IMR-90 (cell line): ENCODE measurements around the gene TNRC6B. TPM values are rescaled to one million over a fixed set of nuclear protein-coding genes. Genes with fewer than 3 reads are reported as not detected.

Experiments used
- ATAC-seq: fragments of 200-7000 bp; cut with Tn5 transposase; 2 replicates; pipeline ENCODE4 v1.9.1; 2020; ENCODE audit warnings: low read depth, mild to moderate bottlenecking, moderate library complexity
- BruUV-seq: library from RNA; stranded (reverse); fragments of 400-500 nt; replicated peaks from 2 replicates; lab custom pipeline; 2021; lab: Mats Ljungman, UMichigan
- CTCF ChIA-PET: fragments of 300-600 bp; formaldehyde crosslinking; extraction: SDS; loops from one replicate; lab custom pipeline; 2021; ENCODE audit warnings: antibody characterized with exemption; lab: Yijun Ruan, JAX
- POLR2A ChIA-PET: fragments of 300-600 bp; sonication (Branson Sonifier 250); formaldehyde crosslinking; loops from one replicate; lab custom pipeline; 2022; ENCODE audit warnings: antibody characterized with exemption; ENCODE audit not compliant: unreplicated experiment; lab: Charles Lee
- DNase-seq: peaks from one replicate; pipeline ENCODE4 v3.0.0; 2013
- H2AFZ ChIP-seq: replicated peaks from 2 replicates; pipeline ENCODE3; 2013; ENCODE audit warnings: low read length, mild to moderate bottlenecking; ENCODE audit not compliant: poor library complexity
- H2AK5ac ChIP-seq: 2 replicates; pipeline ENCODE4 v1.6.1; 2013; ENCODE audit warnings: low read depth, low read length, inconsistent platforms
- H2AK9ac ChIP-seq: replicated peaks from 2 replicates; pipeline ENCODE3; 2013; ENCODE audit warnings: mild to moderate bottlenecking, low read depth, low read length, moderate library complexity; ENCODE audit not compliant: poor library complexity
- H2BK120ac ChIP-seq: 2 replicates; pipeline ENCODE4 v1.6.1; 2013; ENCODE audit warnings: low read depth, low read length, inconsistent platforms
- H2BK15ac ChIP-seq: 3 replicates; pipeline ENCODE4 v1.6.1; 2013; ENCODE audit warnings: low read depth, low read length, inconsistent platforms
- H2BK20ac ChIP-seq: 2 replicates; pipeline ENCODE4 v1.6.1; 2013; ENCODE audit warnings: low read depth, mild to moderate bottlenecking, inconsistent platforms, low read length, moderate library complexity
- H2BK5ac ChIP-seq: 2 replicates; pipeline ENCODE4 v1.6.1; 2013; ENCODE audit warnings: mild to moderate bottlenecking, low read depth, low read length, inconsistent platforms; ENCODE audit not compliant: poor library complexity, severe bottlenecking
- H3K14ac ChIP-seq: replicated peaks from 2 replicates; pipeline ENCODE4 v1.6.1; 2013; ENCODE audit warnings: low read depth, low read length, inconsistent platforms
- H3K18ac ChIP-seq: 2 replicates; pipeline ENCODE4 v1.6.1; 2013; ENCODE audit warnings: low read depth, low read length, control low read depth
- H3K23ac ChIP-seq: 2 replicates; pipeline ENCODE4 v1.6.1; 2013; ENCODE audit warnings: low read depth, low read length, inconsistent platforms
- H3K27ac ChIP-seq: 2 replicates; pipeline ENCODE4 v1.5.1; 2013; ENCODE audit warnings: mild to moderate bottlenecking, control low read depth, low read length; ENCODE audit not compliant: insufficient read depth
- H3K27me3 ChIP-seq: 2 replicates; pipeline ENCODE4 v1.6.1; 2013; ENCODE audit warnings: low read length; ENCODE audit not compliant: control insufficient read depth, insufficient read depth
- H3K36me3 ChIP-seq: 2 replicates; pipeline ENCODE4 v1.6.1; 2013; ENCODE audit warnings: low read length, mixed read lengths; ENCODE audit not compliant: control insufficient read depth, insufficient read depth
- H3K4ac ChIP-seq: 2 replicates; pipeline ENCODE4 v1.6.1; 2013; ENCODE audit warnings: low read depth, low read length, inconsistent platforms
- H3K4me1 ChIP-seq: 2 replicates; pipeline ENCODE4 v1.6.1; 2013; ENCODE audit warnings: low read length, mixed read lengths; ENCODE audit not compliant: control insufficient read depth, insufficient read depth
- H3K4me2 ChIP-seq: 2 replicates; pipeline ENCODE4 v1.6.1; 2013; ENCODE audit warnings: low read depth, mild to moderate bottlenecking, control low read depth, low read length, moderate library complexity
- H3K4me3 ChIP-seq: 2 replicates; pipeline ENCODE4 v1.5.1; 2013; ENCODE audit warnings: low read depth, mild to moderate bottlenecking, control low read depth, low read length, moderate library complexity; ENCODE audit not compliant: insufficient read depth
- H3K56ac ChIP-seq: 2 replicates; pipeline ENCODE4 v1.6.1; 2013; ENCODE audit warnings: low read length, inconsistent platforms; ENCODE audit not compliant: insufficient read depth; ENCODE audit errors: extremely low read depth
- H3K79me1 ChIP-seq, 2 experiments: 2 replicates each; pipeline ENCODE4 v1.6.1; 2013; ENCODE audit warnings: low read length in 2 of 2, inconsistent platforms in 1 of 2, low read depth in 1 of 2
- H3K9ac ChIP-seq: 2 replicates; pipeline ENCODE4 v1.6.1; 2013; ENCODE audit warnings: low read depth, low read length, control low read depth
- H3K9me1 ChIP-seq: 2 replicates; pipeline ENCODE4 v1.6.1; 2013; ENCODE audit warnings: low read length, inconsistent platforms; ENCODE audit not compliant: insufficient read depth
- H3K9me3 ChIP-seq: 2 replicates; pipeline ENCODE4 v1.6.1; 2013; ENCODE audit warnings: low read length; ENCODE audit not compliant: control insufficient read depth, insufficient read depth
- H4K20me1 ChIP-seq: 2 replicates; pipeline ENCODE4 v1.6.1; 2013; ENCODE audit warnings: low read length, inconsistent platforms; ENCODE audit not compliant: insufficient read depth
- H4K5ac ChIP-seq: 2 replicates; pipeline ENCODE4 v1.6.1; 2013; ENCODE audit warnings: mild to moderate bottlenecking, low read depth, low read length, control low read depth
- H4K8ac ChIP-seq, 2 experiments: 2 replicates each; pipeline ENCODE4 v1.6.1; 2013; ENCODE audit warnings: low read depth in 2 of 2, low read length in 2 of 2, control low read depth in 1 of 2, inconsistent platforms in 1 of 2
- H4K91ac ChIP-seq: 2 replicates; pipeline ENCODE4 v1.6.1; 2013; ENCODE audit warnings: low read depth, low read length, inconsistent platforms; ENCODE audit not compliant: insufficient read depth
- RCOR1 ChIP-seq: IDR thresholded peaks from 2 replicates; pipeline ENCODE4 v1.6.1; 2012; ENCODE audit warnings: mild to moderate bottlenecking, low read length, improper control_type of control experiment; ENCODE audit not compliant: insufficient replicate concordance
- WGBS, 2 experiments: methylation state at CpG; one replicate each; pipeline versions ENCODE4 v1.1.5 to v1.1.7; 2013; ENCODE audit warnings: missing lambda C conversion rate in 2 of 2; ENCODE audit not compliant: insufficient read length in 1 of 2; ENCODE audit errors: extremely low coverage in 2 of 2; 5-methylcytosine and 5-hydroxymethylcytosine counted together
- dilution Hi-C: fragments of 300-500 bp; cut with HindIII; formaldehyde crosslinking; loops from one replicate; pipeline ENCODE4 v1.14.3; 2018; ENCODE audit warnings: low sequenced_read_pairs; ENCODE audit not compliant: unreplicated experiment
- in situ Hi-C: fragments of 300-500 bp; cut with MboI; formaldehyde crosslinking; loops from 3 replicates; pipeline ENCODE4 v1.14.3; 2019; ENCODE audit warnings: low sequenced_read_pairs, inconsistent platforms, mixed read lengths
- intact Hi-C: fragments of 100-400 bp; cut with micrococcal nuclease; formaldehyde crosslinking; loops from 2 replicates; pipeline ENCODE4 v1.10.0; 2022
- polyA plus RNA-seq, 3 experiments: library from polyadenylated mRNA; depleted of rRNA; stranded (reverse); fragments of >200 nt; gene quantifications; 2 replicates each; pipeline ENCODE4 v1.2.3, GENCODE V29; 2012; ENCODE audit warnings: low replicate concordance in 1 of 3
- total RNA-seq: library from RNA; depleted of rRNA; stranded (reverse); fragments of >200 nt; gene quantifications from 2 replicates; pipeline ENCODE4 v1.2.3, GENCODE V29; 2012

TNRC6B gene
- total and polyA plus RNA-seq, 2 of the 4 experiments (the other 2 are of a cell fraction) = 3.9 to 17.0 TPM

DNA sequence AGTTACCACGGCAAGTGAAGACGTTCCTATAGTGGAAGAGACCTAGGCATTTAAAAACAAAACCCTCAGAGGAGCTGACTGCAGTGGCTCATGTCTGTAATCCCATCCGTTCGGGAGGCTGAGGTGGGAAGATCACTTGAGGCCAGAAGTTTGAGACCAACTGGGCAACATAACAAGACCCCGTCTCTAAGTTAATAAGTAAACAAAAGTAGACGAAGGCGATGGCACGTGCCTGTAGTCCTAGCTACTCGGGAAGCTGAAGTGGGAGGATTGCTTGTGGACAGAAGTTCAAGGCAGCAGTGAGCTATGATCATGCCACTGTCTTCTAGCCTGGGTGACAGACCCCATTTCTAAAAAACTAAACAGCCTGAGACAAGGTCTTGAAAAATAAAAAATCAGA, 164.8 kb downstream of the TNRC6B start:
- ATAC-seq = no peak
- Histone ChIP-seq H3K4me2 (no peak overlapping the region), H2AFZ (no peak overlapping the region), H3K23ac (no peak overlapping the region), H3K27me3 (no peaks in the 10 kb centered on the region), H3K9ac (no peak overlapping the region), H2AK5ac (no peak overlapping the region; the same call in 1 of the 2 replicates), H3K36me3 (no peaks in the 10 kb centered on the region), H3K4me1 (no peaks in the 10 kb centered on the region), H2BK120ac (no peak overlapping the region), H3K4me3 (no peak overlapping the region), H3K9me3 (no peaks in the 10 kb centered on the region), H3K79me1 (peaks cover 18 to 24% of the 10 kb centered on the region in 2 experiments; a peak in 3 of 4 replicates), H3K14ac (no peak overlapping the region), H4K8ac (no peak overlapping the region), H2AK9ac (no peak overlapping the region), H4K91ac (no peak overlapping the region), H3K4ac (no peak overlapping the region), H2BK15ac (no peak overlapping the region), H4K5ac (no peak overlapping the region), H3K9me1 (peaks cover 8% of the 10 kb centered on the region), H2BK5ac (no peak overlapping the region), H3K18ac (no peak overlapping the region), H3K56ac (no peak overlapping the region), H4K20me1 (peaks cover 10% of the 10 kb centered on the region), H2BK20ac (no peak overlapping the region), H3K27ac (no peak overlapping the region)
- in situ Hi-C loops (loop anchor here (10.0 kb wide), 2 partner anchors 298 to 808 kb away; partner anchors contain the start of gene RPS19BP1), intact Hi-C loops (no loop called here), dilution Hi-C loops (no loop called here)
- no peak for TF ChIP-seq RCOR1
- no peak for DNase-seq
- CTCF ChIA-PET = no interaction called here
- POLR2A ChIA-PET = no interaction called here
- no TSS peak for BruUV-seq
- WGBS, 2 experiments = no CpG with 5 or more reads among the region's 9 CpGs
